Measurements from ENCODE around the gene SAYSD1.

The SAYSD1 gene

DNA sequence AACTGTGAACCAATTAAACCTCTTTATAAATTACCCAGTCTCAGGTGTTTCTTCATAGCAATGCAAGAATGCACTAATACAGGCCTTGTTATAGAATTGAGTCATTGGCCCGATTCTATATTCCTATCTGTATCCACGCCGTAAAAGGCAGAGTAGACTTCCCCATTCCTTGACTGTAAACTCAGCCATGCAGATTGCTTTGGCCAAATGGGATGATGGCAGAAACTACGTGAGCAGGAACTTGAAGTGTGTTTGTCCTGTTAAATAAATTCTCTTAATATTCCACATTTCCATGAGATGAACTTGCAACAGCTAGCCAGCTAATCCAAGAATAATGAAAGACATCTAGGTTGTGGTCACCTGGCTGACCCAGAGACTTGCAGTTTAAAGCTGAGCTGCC lies 3.9 kb upstream of the SAYSD1 start:
- Histone ChIP-seq H3K9me3 (ENCODE audit: insufficient read depth, low read length, severe bottlenecking) (no peaks in the 10 kb centered on the region), H3K4me3 (ENCODE audit: low read depth in 1 of 2, low read length in 2 of 2) (no peak overlapping the region)

DNA sequence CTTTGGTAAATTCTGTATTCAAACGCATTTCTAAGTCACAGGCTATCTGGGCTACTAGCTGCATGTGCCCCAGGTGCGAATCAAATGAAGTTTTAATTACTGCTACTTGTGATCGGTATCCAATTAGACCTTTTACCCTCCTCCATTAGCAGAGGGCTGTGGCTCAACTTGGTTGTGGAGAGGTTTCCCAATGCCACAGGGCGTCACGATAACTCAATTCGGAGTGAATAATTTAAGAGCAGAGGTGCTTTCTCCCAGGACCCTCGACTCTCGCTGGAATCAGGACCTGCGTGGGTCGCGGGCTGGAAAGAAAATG lies 640 bp downstream of the SAYSD1 start:
- Histone ChIP-seq H2AFZ (ENCODE audit: low read depth, low read length) (peak overlapping the region; percentile 94), H3K4me2 (ENCODE audit: insufficient read depth, low read length) (peak overlapping the region; percentile 64), H3K27ac (ENCODE audit: low read length) (peak overlapping the region; percentile 93), H3K79me2 (ENCODE audit: insufficient read depth, low read length) (0 out of 2 replicates have a peak, but pooled peaks cover 12% of the 10 kb centered on the region), H4K20me1 (ENCODE audit: insufficient read depth, low read length) (no peaks in the 10 kb centered on the region), H3K4me1 (ENCODE audit: insufficient read depth, low read length) (peaks cover 20% of the 10 kb centered on the region), H3K4me3 (ENCODE audit: low read depth in 1 of 2, low read length in 2 of 2) (peak overlapping the region; percentile 24 to 60; a peak in 3 of 4 replicates), H3K27me3 (ENCODE audit: insufficient read depth, low read length, poor library complexity) (no peaks in the 10 kb centered on the region), H3K9ac (ENCODE audit: low read depth, low read length) (peak overlapping the region; percentile 74), H3K36me3 (ENCODE audit: insufficient read depth, low read length) (peaks cover 12% of the 10 kb centered on the region), H3K9me3 (ENCODE audit: insufficient read depth, low read length, severe bottlenecking) (no peaks in the 10 kb centered on the region)
- TF ChIP-seq, protein P1, sequence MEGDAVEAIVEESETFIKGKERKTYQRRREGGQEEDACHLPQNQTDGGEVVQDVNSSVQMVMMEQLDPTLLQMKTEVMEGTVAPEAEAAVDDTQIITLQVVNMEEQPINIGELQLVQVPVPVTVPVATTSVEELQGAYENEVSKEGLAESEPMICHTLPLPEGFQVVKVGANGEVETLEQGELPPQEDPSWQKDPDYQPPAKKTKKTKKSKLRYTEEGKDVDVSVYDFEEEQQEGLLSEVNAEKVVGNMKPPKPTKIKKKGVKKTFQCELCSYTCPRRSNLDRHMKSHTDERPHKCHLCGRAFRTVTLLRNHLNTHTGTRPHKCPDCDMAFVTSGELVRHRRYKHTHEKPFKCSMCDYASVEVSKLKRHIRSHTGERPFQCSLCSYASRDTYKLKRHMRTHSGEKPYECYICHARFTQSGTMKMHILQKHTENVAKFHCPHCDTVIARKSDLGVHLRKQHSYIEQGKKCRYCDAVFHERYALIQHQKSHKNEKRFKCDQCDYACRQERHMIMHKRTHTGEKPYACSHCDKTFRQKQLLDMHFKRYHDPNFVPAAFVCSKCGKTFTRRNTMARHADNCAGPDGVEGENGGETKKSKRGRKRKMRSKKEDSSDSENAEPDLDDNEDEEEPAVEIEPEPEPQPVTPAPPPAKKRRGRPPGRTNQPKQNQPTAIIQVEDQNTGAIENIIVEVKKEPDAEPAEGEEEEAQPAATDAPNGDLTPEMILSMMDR (IDR thresholded peaks at IDR 0.05; ENCODE audit: borderline replicate concordance, extremely low read depth, low read length, poor library complexity, severe bottlenecking) = peak; percentile 5
- TF ChIP-seq EZH2 (IDR thresholded peaks at IDR 0.05; ENCODE audit: borderline replicate concordance, low read depth, low read length, severe bottlenecking) = no peak
- ATAC-seq (ENCODE audit: insufficient read depth, low read depth) = peak; percentile 37
- DNase-seq = no peak

More for the DNA sequence above, 3.9 kb upstream of the SAYSD1 start:
- H4K20me1 ChIP-seq (ENCODE audit: insufficient read depth, low read length) = no peaks in the 10 kb centered on the region
- H3K4me1 ChIP-seq (ENCODE audit: insufficient read depth, low read length) = peaks cover 13% of the 10 kb centered on the region
- H3K36me3 ChIP-seq (ENCODE audit: insufficient read depth, low read length) = no peaks in the 10 kb centered on the region
- H3K27ac ChIP-seq (ENCODE audit: low read length) = no peak overlapping the region
- H3K4me2 ChIP-seq (ENCODE audit: insufficient read depth, low read length) = no peak overlapping the region
- no peak for DNase-seq
- H2AFZ ChIP-seq (ENCODE audit: low read depth, low read length) = no peak overlapping the region
- no peak overlapping the region for H3K9ac ChIP-seq (ENCODE audit: low read depth, low read length)
- ATAC-seq (ENCODE audit: insufficient read depth, low read depth) = no peak
- 0 out of 2 replicates have a peak, but pooled peaks cover 4% of the 10 kb centered on the region for H3K79me2 ChIP-seq (ENCODE audit: insufficient read depth, low read length)
- no peaks in the 10 kb centered on the region for H3K27me3 ChIP-seq (ENCODE audit: insufficient read depth, low read length, poor library complexity)
- TF ChIP-seq, protein P1 (IDR thresholded peaks at IDR 0.05; ENCODE audit: borderline replicate concordance, extremely low read depth, low read length, poor library complexity, severe bottlenecking) = no peak
- TF ChIP-seq EZH2 (IDR thresholded peaks at IDR 0.05; ENCODE audit: borderline replicate concordance, low read depth, low read length, severe bottlenecking) = no peak

DNA sequence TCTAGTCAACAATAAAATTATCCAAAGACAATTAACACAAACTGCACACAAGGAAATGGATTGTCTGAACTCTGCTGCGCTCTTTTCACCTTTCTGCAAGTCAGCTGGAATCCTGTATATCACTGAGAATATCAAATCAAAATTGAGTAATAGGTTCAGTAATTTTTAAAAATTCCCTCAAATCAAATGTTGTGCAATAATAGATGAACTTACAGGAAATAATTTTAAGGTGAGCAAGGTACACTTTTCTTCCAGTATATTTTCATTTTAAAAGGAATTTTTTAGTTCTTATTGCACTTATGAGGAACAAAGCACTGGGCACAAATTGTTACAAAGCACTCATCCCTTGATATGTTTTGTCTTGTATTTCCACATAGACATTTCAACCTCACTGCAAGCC lies 1.2 kb downstream of the SAYSD1 start:
- peak overlapping the region; percentile 24 to 60; a peak in 3 of 4 replicates for H3K4me3 ChIP-seq (ENCODE audit: low read depth in 1 of 2, low read length in 2 of 2)
- peak overlapping the region; percentile 64 for H3K4me2 ChIP-seq (ENCODE audit: insufficient read depth, low read length)
- peak overlapping the region; percentile 74 for H3K9ac ChIP-seq (ENCODE audit: low read depth, low read length)
- TF ChIP-seq, protein P1 (IDR thresholded peaks at IDR 0.05; ENCODE audit: borderline replicate concordance, extremely low read depth, low read length, poor library complexity, severe bottlenecking) = no peak
- no peak for TF ChIP-seq EZH2 (IDR thresholded peaks at IDR 0.05; ENCODE audit: borderline replicate concordance, low read depth, low read length, severe bottlenecking)
- peaks cover 20% of the 10 kb centered on the region for H3K4me1 ChIP-seq (ENCODE audit: insufficient read depth, low read length)
- no peak for ATAC-seq (ENCODE audit: insufficient read depth, low read depth)
- H3K27me3 ChIP-seq (ENCODE audit: insufficient read depth, low read length, poor library complexity) = no peaks in the 10 kb centered on the region
- H3K36me3 ChIP-seq (ENCODE audit: insufficient read depth, low read length) = peaks cover 18% of the 10 kb centered on the region
- H3K27ac ChIP-seq (ENCODE audit: low read length) = peak overlapping the region; percentile 93
- H2AFZ ChIP-seq (ENCODE audit: low read depth, low read length) = peak overlapping the region; percentile 94
- H4K20me1 ChIP-seq (ENCODE audit: insufficient read depth, low read length) = no peaks in the 10 kb centered on the region
- DNase-seq = no peak
- H3K79me2 ChIP-seq (ENCODE audit: insufficient read depth, low read length) = 0 out of 2 replicates have a peak, but pooled peaks cover 12% of the 10 kb centered on the region
- H3K9me3 ChIP-seq (ENCODE audit: insufficient read depth, low read length, severe bottlenecking) = no peaks in the 10 kb centered on the region

Measured in DND-41 (cell line).